Body of pancreas (tissue), 4 donors: ENCODE data around the gene DELE1.

Source experiments
- CTCF ChIP-seq, 7 experiments: fragments of 450-650 bp in 4 of 7; fragments of 200-600 bp in 3 of 7; sonication (generic) in 3 of 7; IDR thresholded peaks; one replicate each; pipeline ENCODE4 v1.5.1; 2016 to 2019; ENCODE audit warnings: antibody characterized with exemption in 7 of 7
- POLR2A ChIP-seq, 3 donors: fragments of 450-650 bp; IDR thresholded peaks; one replicate each; pipeline ENCODE4 v1.6.1; 2016; ENCODE audit warnings: antibody characterized with exemption in 3 of 3, mild to moderate bottlenecking in 2 of 3

GRCh38 chr5:141963701-141964100 is 40.0 kb downstream of the DELE1 start:
- TF ChIP-seq CTCF (IDR thresholded peaks at IDR 0.05) (no peak), POLR2A (IDR thresholded peaks at IDR 0.05) (no peak)
